ENCODE data around the gene PEAK1. TPM values are rescaled to one million over a fixed set of nuclear protein-coding genes. Genes with fewer than 3 reads are reported as not detected.

The PEAK1 gene
- total and polyA plus RNA-seq, 9 of the 15 experiments (the other 6 are each of a cell fraction or from before 2014, with no cell fraction given), result 0.99 to 22.4 (median 10.8) TPM

GRCh38 chr15:77070495-77071304 lies 349.2 kb downstream of the PEAK1 start, which contains the start of gene TSPAN3 (continued):
- TF ChIP-seq L3MBTL2 (IDR thresholded peaks at IDR 0.05) (peak; percentile 66; the same call in 1 of the 2 replicates), RBM25 (IDR thresholded peaks at IDR 0.05; ENCODE audit: low read depth, low read length, severe bottlenecking) (peak; percentile 92), COPS2 (conservative IDR thresholded peaks at IDR 0.05) (no peak), SIN3A (IDR thresholded peaks at IDR 0.05; ENCODE audit: borderline replicate concordance in 2 of 2, control insufficient read depth in 1 of 2, low read depth in 2 of 2, low read length in 2 of 2) (peak in 1 of 2 experiments; percentile 19; a peak in 1 of 4 replicates), NFIX (CRISPR knock-in tag; IDR thresholded peaks at IDR 0.05; ENCODE audit: low read depth) (peak; percentile 74), PML (IDR thresholded peaks at IDR 0.05; ENCODE audit: low read length) (no peak), FOXO4 (CRISPR knock-in tag; IDR thresholded peaks at IDR 0.05) (no peak), HNRNPLL (IDR thresholded peaks at IDR 0.05; ENCODE audit: low read depth, low read length, poor library complexity, severe bottlenecking) (peak; percentile 28), UBTF (IDR thresholded peaks at IDR 0.05; ENCODE audit: borderline replicate concordance in 1 of 2, low read depth in 2 of 2, low read length in 2 of 2) (no peak; a peak in 1 of 4 replicates), NR0B1 (IDR thresholded peaks at IDR 0.05; ENCODE audit: partially characterized antibody) (no peak), RUNX1 (IDR thresholded peaks at IDR 0.05; ENCODE audit: low read depth) (no peak), RBM15 (IDR thresholded peaks at IDR 0.05; ENCODE audit: insufficient read depth, low read length) (no peak), MAZ (CRISPR knock-in tag; conservative IDR thresholded peaks at IDR 0.05 in 1 of 2, IDR thresholded peaks at IDR 0.05 in 1 of 2) (peak; percentile 36 to 54; a peak in 2 of 4 replicates), NONO (IDR thresholded peaks at IDR 0.05; ENCODE audit: low read depth in 2 of 2, low read length in 1 of 2) (peak in 1 of 2 experiments; percentile 33; a peak in 1 of 4 replicates), MTA2 (IDR thresholded peaks at IDR 0.05; ENCODE audit: low read depth) (no peak), HCFC1 (IDR thresholded peaks at IDR 0.05; ENCODE audit: low read depth, low read length) (peak; percentile 23; the same call in 1 of the 2 replicates)

All from K562 (cell line).